Vagina (tissue), 2 donors: ENCODE measurements around the gene FAIM2. TPM values are rescaled to one million over a fixed set of nuclear protein-coding genes. Genes with fewer than 3 reads are reported as not detected.

Source experiments
- DNase-seq, 2 donors: peaks; one replicate each; pipeline ENCODE4 v3.0.0-alpha.2; 2017; ENCODE audit errors: extremely low spot score in 2 of 2
- H3K27ac ChIP-seq: fragments of 200-600 bp; sonication (generic); one replicate; pipeline ENCODE4 v1.5.1; 2019
- H3K27me3 ChIP-seq: fragments of 200-600 bp; sonication (generic); one replicate; pipeline ENCODE4 v1.5.1; 2019
- H3K36me3 ChIP-seq, 2 donors: fragments of 200-600 bp; sonication (generic); one replicate each; pipeline ENCODE4 v1.5.1; 2017 to 2019
- H3K4me1 ChIP-seq: fragments of 200-600 bp; sonication (generic); one replicate; pipeline ENCODE4 v1.5.1; 2019
- H3K4me3 ChIP-seq, 2 donors: fragments of 200-600 bp; sonication (generic); 1 replicate in 1 of 2; 2 replicates in 1 of 2; pipeline ENCODE4 v1.5.1; 2016 to 2019
- H3K9me3 ChIP-seq: fragments of 200-600 bp; sonication (generic); one replicate; pipeline ENCODE4 v1.5.1; 2019
- CTCF ChIP-seq, 3 experiments: fragments of 450-650 bp in 2 of 3; fragments of 200-600 bp in 1 of 3; sonication (generic) in 1 of 3; IDR thresholded peaks; one replicate each; pipeline ENCODE4 v1.5.1; 2017 to 2019; ENCODE audit warnings: antibody characterized with exemption in 3 of 3, mild to moderate bottlenecking in 2 of 3, moderate library complexity in 2 of 3
- POLR2A ChIP-seq, 2 donors: fragments of 450-650 bp; IDR thresholded peaks; one replicate each; pipeline ENCODE4 v1.6.1; 2017; ENCODE audit warnings: antibody characterized with exemption in 2 of 2, mild to moderate bottlenecking in 2 of 2, moderate library complexity in 2 of 2
- POLR2AphosphoS5 ChIP-seq, 2 donors: sonication (generic); formaldehyde crosslinking; IDR thresholded peaks; one replicate each; pipeline ENCODE4 v1.9.0; 2017; ENCODE audit warnings: antibody characterized with exemption in 2 of 2, mild to moderate bottlenecking in 2 of 2, low read depth in 1 of 2; ENCODE audit not compliant: insufficient read depth in 1 of 2
- intact Hi-C: fragments of 100-400 bp; cut with DNase I; formaldehyde crosslinking; loops from one replicate; pipeline ENCODE4 v1.15.1; 2023
- total RNA-seq: library from RNA; depleted of rRNA; stranded (reverse); fragments of >200 nt; gene quantifications from one replicate; pipeline ENCODE4 v1.2.3, GENCODE V29; 2016

Gene FAIM2
- total RNA-seq, 1 donor from 2014 or later = 19.4 TPM

GRCh38 chr12:49870501-49871262, 33.0 kb downstream of the FAIM2 start:
- peak in 1 of 2 donors; percentile 82 for DNase-seq
- H3K27me3 ChIP-seq = no peaks in the 10 kb centered on the region
- no peaks in the 10 kb centered on the region for H3K36me3 ChIP-seq
- intact Hi-C loops = no loop called here
- TF ChIP-seq POLR2AphosphoS5 (IDR thresholded peaks at IDR 0.05; ENCODE audit: insufficient read depth in 1 of 2, low read depth in 1 of 2) (no peak), CTCF (IDR thresholded peaks at IDR 0.05) (no peak), POLR2A (IDR thresholded peaks at IDR 0.05) (no peak)
- H3K9me3 ChIP-seq = no peaks in the 10 kb centered on the region
- peaks cover 37% of the 10 kb centered on the region for H3K4me1 ChIP-seq
- H3K27ac ChIP-seq = peak overlapping the region; percentile 85
- no peak overlapping the region for H3K4me3 ChIP-seq

- intact Hi-C loops = loop anchor here (5.0 to 10.0 kb wide), 2 partner anchors 82 to 205 kb away; partner anchors contain the start of gene AQP2
- H3K4me1 ChIP-seq = peaks cover 37% of the 10 kb centered on the region
- no peaks in the 10 kb centered on the region for H3K27me3 ChIP-seq
- no peak for TF ChIP-seq POLR2AphosphoS5 (IDR thresholded peaks at IDR 0.05; ENCODE audit: insufficient read depth in 1 of 2, low read depth in 1 of 2)
- TF ChIP-seq CTCF (IDR thresholded peaks at IDR 0.05) = no peak
- TF ChIP-seq POLR2A (IDR thresholded peaks at IDR 0.05) = no peak
- peak; percentile 88 to 93 for DNase-seq
- peak overlapping the region; percentile 85 for H3K27ac ChIP-seq
- no peaks in the 10 kb centered on the region for H3K36me3 ChIP-seq
- no peak overlapping the region for H3K4me3 ChIP-seq
- H3K9me3 ChIP-seq = no peaks in the 10 kb centered on the region
These were observed 33.7 kb downstream of the FAIM2 start for GRCh38 chr12:49869816-49870500.

- H3K4me1 ChIP-seq = peaks cover 37% of the 10 kb centered on the region
- peak overlapping the region; percentile 85 for H3K27ac ChIP-seq
- no peaks in the 10 kb centered on the region for H3K36me3 ChIP-seq
- H3K9me3 ChIP-seq = no peaks in the 10 kb centered on the region
- no peak for TF ChIP-seq POLR2A (IDR thresholded peaks at IDR 0.05)
- TF ChIP-seq POLR2AphosphoS5 (IDR thresholded peaks at IDR 0.05; ENCODE audit: insufficient read depth in 1 of 2, low read depth in 1 of 2) = peak; percentile 73 to 96
- no peak for TF ChIP-seq CTCF (IDR thresholded peaks at IDR 0.05)
- peak in 1 of 2 donors; percentile 99 for DNase-seq
- intact Hi-C loops = loop anchor here (5.0 to 10.0 kb wide), 2 partner anchors 83 to 206 kb away; partner anchors contain the start of gene AQP2
- no peaks in the 10 kb centered on the region for H3K27me3 ChIP-seq
- H3K4me3 ChIP-seq = no peak overlapping the region
These were observed 34.5 kb downstream of the FAIM2 start for GRCh38 chr12:49868952-49869815.

- Histone ChIP-seq H3K27me3 (no peaks in the 10 kb centered on the region), H3K4me3 (no peak overlapping the region), H3K36me3 (no peaks in the 10 kb centered on the region), H3K27ac (peak overlapping the region; percentile 85), H3K9me3 (no peaks in the 10 kb centered on the region), H3K4me1 (peaks cover 37% of the 10 kb centered on the region)
- intact Hi-C loops = loop anchor here (5.0 to 10.0 kb wide), 2 partner anchors 84 to 206 kb away; partner anchors contain the start of gene AQP2
- DNase-seq = no peak
- TF ChIP-seq POLR2A (IDR thresholded peaks at IDR 0.05) = no peak
- TF ChIP-seq POLR2AphosphoS5 (IDR thresholded peaks at IDR 0.05; ENCODE audit: insufficient read depth in 1 of 2, low read depth in 1 of 2) = no peak
- no peak for TF ChIP-seq CTCF (IDR thresholded peaks at IDR 0.05)
These were observed 35.3 kb downstream of the FAIM2 start for GRCh38 chr12:49868449-49868848.
